ENCODE results near the gene STYXL2.

The STYXL2 gene

DNA sequence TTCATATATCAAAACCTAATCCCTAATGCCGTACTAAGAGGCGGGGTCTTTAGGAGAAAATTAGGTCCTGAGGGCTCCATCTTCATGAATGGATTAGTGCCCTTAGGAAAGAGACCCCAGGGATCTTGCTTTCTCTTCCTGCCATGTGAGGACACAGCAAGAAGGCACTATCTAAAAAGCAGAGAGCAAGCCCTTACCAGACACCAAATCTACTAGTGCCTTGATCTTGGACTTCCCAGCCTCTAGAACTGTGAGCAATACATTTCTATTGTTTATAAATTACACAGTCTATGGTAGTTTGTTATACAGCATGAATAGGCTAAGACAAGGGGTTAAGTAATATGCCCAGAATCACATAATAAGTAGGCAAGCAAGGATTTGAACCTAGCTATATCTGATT, 42.9 kb downstream of the STYXL2 start:
- DNase-seq: no peak

- no peak for DNase-seq
These were observed 43.5 kb downstream of the STYXL2 start for GRCh38 chr1:167137332-167137781.

DNA sequence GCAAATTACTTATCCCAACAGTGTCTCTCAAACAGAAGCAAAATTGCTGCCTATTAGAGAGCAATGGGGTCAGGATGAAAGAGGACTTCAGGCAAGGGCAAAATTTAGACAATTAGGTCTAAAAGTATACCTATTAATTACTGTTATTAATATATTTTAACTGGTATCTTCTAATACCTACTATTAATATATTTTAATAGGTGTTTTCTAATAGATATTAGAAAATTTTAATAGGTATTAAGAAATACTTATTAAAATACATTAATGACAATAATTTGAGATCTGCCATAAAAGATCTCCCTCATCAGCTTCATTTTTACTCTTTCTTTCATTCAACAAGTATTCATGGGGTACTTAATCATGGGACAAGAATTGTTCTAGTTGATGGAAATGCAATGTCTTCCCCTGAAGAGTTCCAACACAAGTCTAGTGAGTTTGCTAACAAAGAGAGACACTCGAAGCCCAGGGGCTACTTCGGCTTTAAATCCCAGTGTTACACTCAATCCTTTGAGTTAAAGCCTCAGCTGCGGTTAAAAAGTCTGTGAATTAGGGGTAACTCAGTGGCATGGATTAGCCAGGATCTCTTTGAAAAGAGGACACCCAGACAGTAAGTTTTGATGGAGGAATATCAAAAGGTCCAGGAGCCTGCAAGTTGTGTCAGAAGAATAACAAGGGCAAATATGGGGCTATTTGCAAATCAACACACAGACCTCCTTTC, 44.1 kb downstream of the STYXL2 start:
- DNase-seq: no peak

- no peak for DNase-seq
These were observed 44.8 kb downstream of the STYXL2 start for GRCh38 chr1:167138703-167139102.

- no peak for DNase-seq
These were observed 48.1 kb downstream of the STYXL2 start for GRCh38 chr1:167141963-167142362.

All from fibroblast of skin of scalp (primary cell).